GM12878 (cell line): ENCODE measurements around the gene ABCC11. TPM values are rescaled to one million over a fixed set of nuclear protein-coding genes. Genes with fewer than 3 reads are reported as not detected.

Source experiments
- ATAC-seq: fragments of 200-7000 bp; cut with Tn5 transposase; 3 replicates; pipeline ENCODE4 v1.9.1; 2020; ENCODE audit warnings: mild to moderate bottlenecking, moderate library complexity
- BruUV-seq: library from RNA; stranded (reverse); fragments of 400-500 nt; replicated peaks from 2 replicates; lab custom pipeline; 2021; lab: Mats Ljungman, UMichigan
- CTCF ChIA-PET: fragments of 300-600 bp; sonication (Branson Sonifier 250); formaldehyde crosslinking; extraction: SDS; loops from one replicate; lab custom pipeline; 2021; ENCODE audit warnings: inconsistent platforms; lab: Yijun Ruan, JAX
- POLR2A ChIA-PET: fragments of 350-600 bp; formaldehyde crosslinking; extraction: SDS; loops from one replicate; lab custom pipeline; 2021; ENCODE audit warnings: inconsistent platforms; lab: Charles Lee
- RAD21 ChIA-PET: fragments of 300-600 bp; sonication (Branson Sonifier 250); formaldehyde crosslinking; loops from one replicate; lab custom pipeline; 2023; ENCODE audit warnings: antibody characterized with exemption; ENCODE audit not compliant: unreplicated experiment; lab: Charles Lee
- SMC1A ChIA-PET: fragments of 300-600 bp; sonication (Branson Sonifier 250); formaldehyde crosslinking; loops from one replicate; lab custom pipeline; 2023; ENCODE audit not compliant: unreplicated experiment, uncharacterized antibody; lab: Charles Lee
- DNase-seq: peaks from one replicate; pipeline ENCODE4 v3.0.0-alpha.2; 2011; ENCODE audit warnings: low read depth, low spot score
- FAIRE-seq: peaks from 3 replicates; lab custom pipeline; 2011; peaks lifted over from hg19 to GRCh38; lab: Jason Lieb, UNC
- H2AFZ ChIP-seq: 2 replicates; pipeline ENCODE4 v1.6.0; 2011; ENCODE audit warnings: low read depth, low read length, control low read depth; ENCODE audit not compliant: control insufficient read depth
- H3K27ac ChIP-seq: 2 replicates; pipeline ENCODE4 v1.5.1; 2011; ENCODE audit warnings: control low read depth; ENCODE audit not compliant: control insufficient read depth, insufficient read depth
- H3K27me3 ChIP-seq, 2 experiments: replicated peaks in 1 of 2; 2 replicates each; pipeline versions ENCODE4 v1.6.0 to v1.6.1; 2011; ENCODE audit warnings: low read length in 1 of 2; ENCODE audit not compliant: control insufficient read depth in 2 of 2, insufficient read depth in 2 of 2
- H3K36me3 ChIP-seq, 2 experiments: 2 replicates each; pipeline ENCODE4 v1.5.1; 2011; ENCODE audit warnings: low read length in 1 of 2; ENCODE audit not compliant: control insufficient read depth in 2 of 2, insufficient read depth in 2 of 2
- H3K4me1 ChIP-seq: 2 replicates; pipeline ENCODE4 v1.6.1; 2011; ENCODE audit warnings: mild to moderate bottlenecking, low read length, moderate library complexity, mixed read lengths; ENCODE audit not compliant: control insufficient read depth, insufficient read depth
- H3K4me2 ChIP-seq: 2 replicates; pipeline ENCODE4 v1.6.0; 2011; ENCODE audit warnings: control low read depth; ENCODE audit not compliant: control insufficient read depth, insufficient read depth
- H3K4me3 ChIP-seq: fragments of 200-600 bp; sonication (generic); 2 replicates; pipeline ENCODE4 v1.5.1; 2016
- H3K79me2 ChIP-seq: 2 replicates; pipeline ENCODE4 v1.6.0; 2011; ENCODE audit warnings: low read length; ENCODE audit not compliant: control insufficient read depth, insufficient read depth
- H3K9ac ChIP-seq: 2 replicates; pipeline ENCODE4 v1.8.0; 2011; ENCODE audit warnings: low read length, control low read depth, mixed read lengths; ENCODE audit not compliant: control insufficient read depth, insufficient read depth
- H3K9me3 ChIP-seq: replicated peaks from 3 replicates; pipeline ENCODE4 v1.5.1; 2011; ENCODE audit warnings: mild to moderate bottlenecking, low read length; ENCODE audit not compliant: control insufficient read depth, insufficient read depth
- H4K20me1 ChIP-seq: 2 replicates; pipeline ENCODE4 v1.6.0; 2011; ENCODE audit not compliant: control insufficient read depth, insufficient read depth
- CREM ChIP-seq: IDR thresholded peaks from 2 replicates; pipeline ENCODE4 v1.6.1; 2014; ENCODE audit warnings: antibody characterized with exemption, low read depth
- ETV6 ChIP-seq, 2 experiments: fragments of 450-650 bp in 1 of 2; IDR thresholded peaks in 1 of 2; conservative IDR thresholded peaks in 1 of 2; 2 replicates each; pipeline ENCODE4 v1.6.1; 2014; ENCODE audit warnings: antibody characterized with exemption in 1 of 2, borderline replicate concordance in 1 of 2, low read depth in 1 of 2, mild to moderate bottlenecking in 1 of 2, moderate library complexity in 1 of 2
- FOXM1 ChIP-seq: IDR thresholded peaks from 2 replicates; pipeline ENCODE4 v1.6.1; 2012; ENCODE audit warnings: low read depth, mild to moderate bottlenecking, inconsistent platforms, low read length, moderate library complexity
- KAT2A ChIP-seq: conservative IDR thresholded peaks from 2 replicates; pipeline ENCODE4 v1.6.1; 2011; ENCODE audit warnings: low read depth, low read length; ENCODE audit not compliant: control insufficient read depth
- MEF2A ChIP-seq: IDR thresholded peaks from 2 replicates; pipeline ENCODE4 v1.6.1; 2011; ENCODE audit warnings: low read depth, mild to moderate bottlenecking, low read length, moderate library complexity; ENCODE audit not compliant: insufficient read depth
- MYB ChIP-seq: fragments of 150-350 bp; IDR thresholded peaks from 2 replicates; pipeline ENCODE4 v1.6.1; 2014; ENCODE audit warnings: mild to moderate bottlenecking, low read depth, low read length, borderline replicate concordance
- SMAD1 ChIP-seq: fragments of 450-650 bp; IDR thresholded peaks from 2 replicates; pipeline ENCODE4 v1.6.1; 2018; ENCODE audit warnings: mild to moderate bottlenecking, low read depth; ENCODE audit not compliant: partially characterized antibody
- SMC3 ChIP-seq: IDR thresholded peaks from 2 replicates; pipeline ENCODE4 v1.6.1; 2011; ENCODE audit warnings: low read length, improper control_type of control experiment, borderline replicate concordance
- WRNIP1 ChIP-seq: IDR thresholded peaks from 2 replicates; pipeline ENCODE4 v1.6.1; 2011; ENCODE audit warnings: low read depth, low read length, improper control_type of control experiment, borderline replicate concordance
- WGBS: methylation state at CpG from one replicate; pipeline ENCODE4 v1.1.6; 2016; ENCODE audit warnings: low lambda C conversion rate; ENCODE audit not compliant: insufficient replicate concordance, insufficient coverage; ENCODE audit errors: missing lambda C conversion rate; 5-methylcytosine and 5-hydroxymethylcytosine counted together
- in situ Hi-C: fragments of 300-500 bp; cut with MboI; formaldehyde crosslinking; loops from 9 replicates; pipeline ENCODE4 v1.14.3; 2018; ENCODE audit warnings: mixed read lengths
- intact Hi-C: fragments of 100-400 bp; cut with micrococcal nuclease; formaldehyde crosslinking; loops from one replicate; pipeline ENCODE4 v1.14.2; 2022; ENCODE audit not compliant: unreplicated experiment
- polyA plus RNA-seq, 11 experiments: library from polyadenylated mRNA; depleted of rRNA in 4 of 11; unstranded in 6 of 11; stranded (reverse) in 5 of 11; fragments of >200 nt; fragmentation: Nextera tagmentation in 4 of 11; fragmentation: Illumina TruSeq in 1 of 11; extraction: Ambion mirVana in 4 of 11; extraction: Trizol in 1 of 11; gene quantifications; 1 replicate in 1 of 11; 2 replicates in 10 of 11; pipeline versions ENCODE4 v1.2.1 to v1.2.3, GENCODE V29; 2011 to 2016; ENCODE audit warnings: inconsistent platforms in 2 of 11, missing spikeins in 2 of 11, low read depth in 1 of 11
- total RNA-seq, 4 experiments: library from RNA; depleted of rRNA in 3 of 4; stranded (reverse); fragments of >200 nt in 3 of 4; fragmentation: Illumina TruSeq in 1 of 4; extraction: Trizol in 1 of 4; gene quantifications; 2 replicates each; pipeline versions ENCODE4 v1.2.1 to v1.2.3, GENCODE V29; 2013 to 2021
- TF ChIP-seq, protein P1 (sequence below): fragments of 450-650 bp; IDR thresholded peaks from 2 replicates; pipeline ENCODE4 v1.6.1; 2017; ENCODE audit warnings: mild to moderate bottlenecking, moderate library complexity
- TF ChIP-seq, protein P2 (sequence below): fragments of 450-650 bp; IDR thresholded peaks from 2 replicates; pipeline ENCODE4 v1.6.1; 2017; ENCODE audit warnings: mild to moderate bottlenecking
- TF ChIP-seq, protein P3 (sequence below): IDR thresholded peaks from 2 replicates; pipeline ENCODE4 v1.6.1; 2012; ENCODE audit warnings: mild to moderate bottlenecking, low read depth, low read length

Gene ABCC11
- total and polyA plus RNA-seq, 10 of the 15 experiments (the other 5 are each of a cell fraction or from before 2014, with no cell fraction given) = 0.04 to 0.20 (median 0.10) TPM; not detected in 6

DNA sequence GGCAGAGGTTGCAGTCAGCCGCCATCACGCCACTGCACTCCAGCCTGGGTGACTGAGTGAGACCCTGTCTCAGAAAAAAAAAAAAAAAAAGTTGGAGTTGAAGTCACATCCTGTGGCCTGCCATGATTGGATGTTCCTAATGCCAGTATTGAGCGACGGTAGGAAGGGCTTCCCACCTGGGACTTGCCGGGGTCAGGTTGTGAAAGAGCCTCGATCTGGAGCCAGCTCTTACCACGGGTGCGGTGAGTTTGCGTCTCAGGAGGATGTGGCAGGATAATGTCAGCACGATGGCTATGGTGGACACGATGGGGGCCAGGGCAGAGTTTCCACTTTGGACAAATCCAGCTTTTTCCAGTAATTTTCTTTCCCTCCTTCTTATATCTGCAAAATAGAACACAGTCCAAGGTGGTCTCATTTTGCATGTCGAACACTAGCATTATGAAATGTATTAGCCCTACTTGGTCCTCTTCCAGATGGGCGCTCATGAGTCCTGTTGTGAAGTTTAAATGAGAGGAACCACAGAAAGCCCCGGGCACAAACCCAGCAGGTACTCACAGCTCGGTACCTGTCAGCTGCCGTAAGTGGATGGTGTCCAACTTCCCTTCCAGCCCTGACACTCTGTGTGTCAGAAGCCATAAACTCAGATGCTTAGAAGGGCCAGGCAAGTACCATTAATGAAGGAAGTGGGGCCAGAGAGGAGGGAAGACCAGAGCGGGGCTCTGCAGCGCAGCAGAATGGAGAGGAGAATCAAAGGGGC, 113.7 kb downstream of the ABCC11 start:
- no peaks in the 10 kb centered on the region for H3K4me1 ChIP-seq
- DNase-seq (no peak), ATAC-seq (no peak), FAIRE-seq (no peak)
- ChIA-PET SMC1A (no interaction called here), RAD21 (no interaction called here), POLR2A (no interaction called here), CTCF (interaction anchor here (0.8 to 1.0 kb wide), 2 partner anchors 14 to 41 kb away, joined by 3 to 4 read pairs; no protein-coding TSS in a partner anchor)
- no peak overlapping the region for H3K4me3 ChIP-seq
- no peaks in the 10 kb centered on the region for H3K79me2 ChIP-seq
- H3K4me2 ChIP-seq = no peak overlapping the region
- H3K27ac ChIP-seq = no peak overlapping the region
- H2AFZ ChIP-seq = no peak overlapping the region
- no peaks in the 10 kb centered on the region for H4K20me1 ChIP-seq
- 46% methylated on average over 18 of the region's 18 CpGs for WGBS
- in situ Hi-C loops (no loop called here), intact Hi-C loops (no loop called here)
- no TSS peak for BruUV-seq
- no peaks in the 10 kb centered on the region for H3K9me3 ChIP-seq
- H3K36me3 ChIP-seq = no peaks in the 10 kb centered on the region
- H3K9ac ChIP-seq = no peak overlapping the region
- no peaks in the 10 kb centered on the region for H3K27me3 ChIP-seq
- TF ChIP-seq WRNIP1 = no peak
- no peak for TF ChIP-seq SMAD1
- no peak for TF ChIP-seq MYB
- TF ChIP-seq, protein P1, sequence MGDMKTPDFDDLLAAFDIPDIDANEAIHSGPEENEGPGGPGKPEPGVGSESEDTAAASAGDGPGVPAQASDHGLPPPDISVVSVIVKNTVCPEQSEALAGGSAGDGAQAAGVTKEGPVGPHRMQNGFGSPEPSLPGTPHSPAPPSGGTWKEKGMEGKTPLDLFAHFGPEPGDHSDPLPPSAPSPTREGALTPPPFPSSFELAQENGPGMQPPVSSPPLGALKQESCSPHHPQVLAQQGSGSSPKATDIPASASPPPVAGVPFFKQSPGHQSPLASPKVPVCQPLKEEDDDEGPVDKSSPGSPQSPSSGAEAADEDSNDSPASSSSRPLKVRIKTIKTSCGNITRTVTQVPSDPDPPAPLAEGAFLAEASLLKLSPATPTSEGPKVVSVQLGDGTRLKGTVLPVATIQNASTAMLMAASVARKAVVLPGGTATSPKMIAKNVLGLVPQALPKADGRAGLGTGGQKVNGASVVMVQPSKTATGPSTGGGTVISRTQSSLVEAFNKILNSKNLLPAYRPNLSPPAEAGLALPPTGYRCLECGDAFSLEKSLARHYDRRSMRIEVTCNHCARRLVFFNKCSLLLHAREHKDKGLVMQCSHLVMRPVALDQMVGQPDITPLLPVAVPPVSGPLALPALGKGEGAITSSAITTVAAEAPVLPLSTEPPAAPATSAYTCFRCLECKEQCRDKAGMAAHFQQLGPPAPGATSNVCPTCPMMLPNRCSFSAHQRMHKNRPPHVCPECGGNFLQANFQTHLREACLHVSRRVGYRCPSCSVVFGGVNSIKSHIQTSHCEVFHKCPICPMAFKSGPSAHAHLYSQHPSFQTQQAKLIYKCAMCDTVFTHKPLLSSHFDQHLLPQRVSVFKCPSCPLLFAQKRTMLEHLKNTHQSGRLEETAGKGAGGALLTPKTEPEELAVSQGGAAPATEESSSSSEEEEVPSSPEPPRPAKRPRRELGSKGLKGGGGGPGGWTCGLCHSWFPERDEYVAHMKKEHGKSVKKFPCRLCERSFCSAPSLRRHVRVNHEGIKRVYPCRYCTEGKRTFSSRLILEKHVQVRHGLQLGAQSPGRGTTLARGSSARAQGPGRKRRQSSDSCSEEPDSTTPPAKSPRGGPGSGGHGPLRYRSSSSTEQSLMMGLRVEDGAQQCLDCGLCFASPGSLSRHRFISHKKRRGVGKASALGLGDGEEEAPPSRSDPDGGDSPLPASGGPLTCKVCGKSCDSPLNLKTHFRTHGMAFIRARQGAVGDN = no peak
- no peak for TF ChIP-seq ETV6 (conservative IDR thresholded peaks at IDR 0.05 in 1 of 2, IDR thresholded peaks at IDR 0.05 in 1 of 2; ENCODE audit: borderline replicate concordance in 1 of 2, low read depth in 1 of 2)
- TF ChIP-seq, protein P2, sequence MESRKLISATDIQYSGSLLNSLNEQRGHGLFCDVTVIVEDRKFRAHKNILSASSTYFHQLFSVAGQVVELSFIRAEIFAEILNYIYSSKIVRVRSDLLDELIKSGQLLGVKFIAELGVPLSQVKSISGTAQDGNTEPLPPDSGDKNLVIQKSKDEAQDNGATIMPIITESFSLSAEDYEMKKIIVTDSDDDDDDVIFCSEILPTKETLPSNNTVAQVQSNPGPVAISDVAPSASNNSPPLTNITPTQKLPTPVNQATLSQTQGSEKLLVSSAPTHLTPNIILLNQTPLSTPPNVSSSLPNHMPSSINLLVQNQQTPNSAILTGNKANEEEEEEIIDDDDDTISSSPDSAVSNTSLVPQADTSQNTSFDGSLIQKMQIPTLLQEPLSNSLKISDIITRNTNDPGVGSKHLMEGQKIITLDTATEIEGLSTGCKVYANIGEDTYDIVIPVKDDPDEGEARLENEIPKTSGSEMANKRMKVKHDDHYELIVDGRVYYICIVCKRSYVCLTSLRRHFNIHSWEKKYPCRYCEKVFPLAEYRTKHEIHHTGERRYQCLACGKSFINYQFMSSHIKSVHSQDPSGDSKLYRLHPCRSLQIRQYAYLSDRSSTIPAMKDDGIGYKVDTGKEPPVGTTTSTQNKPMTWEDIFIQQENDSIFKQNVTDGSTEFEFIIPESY = no peak
- no peak for TF ChIP-seq SMC3
- TF ChIP-seq CREM = no peak
- no peak for TF ChIP-seq KAT2A
- no peak for TF ChIP-seq MEF2A
- TF ChIP-seq, protein P3, sequence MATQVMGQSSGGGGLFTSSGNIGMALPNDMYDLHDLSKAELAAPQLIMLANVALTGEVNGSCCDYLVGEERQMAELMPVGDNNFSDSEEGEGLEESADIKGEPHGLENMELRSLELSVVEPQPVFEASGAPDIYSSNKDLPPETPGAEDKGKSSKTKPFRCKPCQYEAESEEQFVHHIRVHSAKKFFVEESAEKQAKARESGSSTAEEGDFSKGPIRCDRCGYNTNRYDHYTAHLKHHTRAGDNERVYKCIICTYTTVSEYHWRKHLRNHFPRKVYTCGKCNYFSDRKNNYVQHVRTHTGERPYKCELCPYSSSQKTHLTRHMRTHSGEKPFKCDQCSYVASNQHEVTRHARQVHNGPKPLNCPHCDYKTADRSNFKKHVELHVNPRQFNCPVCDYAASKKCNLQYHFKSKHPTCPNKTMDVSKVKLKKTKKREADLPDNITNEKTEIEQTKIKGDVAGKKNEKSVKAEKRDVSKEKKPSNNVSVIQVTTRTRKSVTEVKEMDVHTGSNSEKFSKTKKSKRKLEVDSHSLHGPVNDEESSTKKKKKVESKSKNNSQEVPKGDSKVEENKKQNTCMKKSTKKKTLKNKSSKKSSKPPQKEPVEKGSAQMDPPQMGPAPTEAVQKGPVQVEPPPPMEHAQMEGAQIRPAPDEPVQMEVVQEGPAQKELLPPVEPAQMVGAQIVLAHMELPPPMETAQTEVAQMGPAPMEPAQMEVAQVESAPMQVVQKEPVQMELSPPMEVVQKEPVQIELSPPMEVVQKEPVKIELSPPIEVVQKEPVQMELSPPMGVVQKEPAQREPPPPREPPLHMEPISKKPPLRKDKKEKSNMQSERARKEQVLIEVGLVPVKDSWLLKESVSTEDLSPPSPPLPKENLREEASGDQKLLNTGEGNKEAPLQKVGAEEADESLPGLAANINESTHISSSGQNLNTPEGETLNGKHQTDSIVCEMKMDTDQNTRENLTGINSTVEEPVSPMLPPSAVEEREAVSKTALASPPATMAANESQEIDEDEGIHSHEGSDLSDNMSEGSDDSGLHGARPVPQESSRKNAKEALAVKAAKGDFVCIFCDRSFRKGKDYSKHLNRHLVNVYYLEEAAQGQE = no peak
- no peak for TF ChIP-seq FOXM1
